OCI-LY3 (cell line): Measurements from ENCODE around the gene DCP2.

Source experiments
- EZH2phosphoT487 ChIP-seq: fragments of 200-600 bp; shearing (Covaris generic); IDR thresholded peaks from 2 replicates; pipeline ENCODE4 v1.6.1; 2018; ENCODE audit warnings: antibody characterized with exemption, mixed run types, low read depth
- TF ChIP-seq, protein P1 (sequence below): fragments of 200-600, 300-600 bp; sonication (generic); IDR thresholded peaks from 2 replicates; pipeline ENCODE4 v1.5.1; 2014; ENCODE audit warnings: antibody characterized with exemption, low read length, low read depth

DNA sequence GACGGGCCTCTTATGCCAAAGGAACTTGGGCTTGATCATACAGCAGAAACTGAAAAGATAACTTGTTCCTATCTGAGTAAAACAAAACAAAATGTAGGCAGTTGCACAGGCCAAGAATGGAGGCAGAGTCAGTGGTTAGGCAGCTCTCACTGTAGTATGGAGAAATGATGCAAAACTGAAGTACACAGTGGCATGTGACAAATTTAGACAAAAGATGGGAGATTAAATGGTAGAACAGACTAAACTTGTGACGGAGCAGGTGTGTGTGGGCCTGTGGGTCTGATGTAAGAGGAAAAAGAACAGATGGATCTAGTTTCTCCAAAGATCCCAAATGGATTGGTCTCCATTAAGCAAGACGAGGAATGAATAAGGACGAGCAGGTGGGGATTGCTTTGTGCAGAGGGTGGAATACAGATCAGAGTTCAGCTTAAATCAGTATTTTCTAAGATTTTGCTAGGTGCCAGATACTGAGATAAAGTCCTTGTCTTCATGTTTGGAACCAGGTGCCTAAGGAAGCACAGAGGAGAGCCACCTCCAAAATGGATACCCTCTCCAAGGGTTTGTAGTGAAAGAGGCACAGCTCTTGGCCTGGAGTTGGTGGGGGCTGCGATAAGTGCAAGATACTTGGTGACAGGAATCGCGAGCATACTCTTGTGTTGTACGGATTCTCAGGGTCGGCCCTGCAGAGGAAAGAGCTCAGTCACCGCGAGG is 722 bp upstream of the DCP2 start:
- TF ChIP-seq, protein P1, sequence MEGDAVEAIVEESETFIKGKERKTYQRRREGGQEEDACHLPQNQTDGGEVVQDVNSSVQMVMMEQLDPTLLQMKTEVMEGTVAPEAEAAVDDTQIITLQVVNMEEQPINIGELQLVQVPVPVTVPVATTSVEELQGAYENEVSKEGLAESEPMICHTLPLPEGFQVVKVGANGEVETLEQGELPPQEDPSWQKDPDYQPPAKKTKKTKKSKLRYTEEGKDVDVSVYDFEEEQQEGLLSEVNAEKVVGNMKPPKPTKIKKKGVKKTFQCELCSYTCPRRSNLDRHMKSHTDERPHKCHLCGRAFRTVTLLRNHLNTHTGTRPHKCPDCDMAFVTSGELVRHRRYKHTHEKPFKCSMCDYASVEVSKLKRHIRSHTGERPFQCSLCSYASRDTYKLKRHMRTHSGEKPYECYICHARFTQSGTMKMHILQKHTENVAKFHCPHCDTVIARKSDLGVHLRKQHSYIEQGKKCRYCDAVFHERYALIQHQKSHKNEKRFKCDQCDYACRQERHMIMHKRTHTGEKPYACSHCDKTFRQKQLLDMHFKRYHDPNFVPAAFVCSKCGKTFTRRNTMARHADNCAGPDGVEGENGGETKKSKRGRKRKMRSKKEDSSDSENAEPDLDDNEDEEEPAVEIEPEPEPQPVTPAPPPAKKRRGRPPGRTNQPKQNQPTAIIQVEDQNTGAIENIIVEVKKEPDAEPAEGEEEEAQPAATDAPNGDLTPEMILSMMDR, result no peak
- no peak for TF ChIP-seq EZH2phosphoT487
